ENCODE results near the gene THADA.

The THADA gene

DNA sequence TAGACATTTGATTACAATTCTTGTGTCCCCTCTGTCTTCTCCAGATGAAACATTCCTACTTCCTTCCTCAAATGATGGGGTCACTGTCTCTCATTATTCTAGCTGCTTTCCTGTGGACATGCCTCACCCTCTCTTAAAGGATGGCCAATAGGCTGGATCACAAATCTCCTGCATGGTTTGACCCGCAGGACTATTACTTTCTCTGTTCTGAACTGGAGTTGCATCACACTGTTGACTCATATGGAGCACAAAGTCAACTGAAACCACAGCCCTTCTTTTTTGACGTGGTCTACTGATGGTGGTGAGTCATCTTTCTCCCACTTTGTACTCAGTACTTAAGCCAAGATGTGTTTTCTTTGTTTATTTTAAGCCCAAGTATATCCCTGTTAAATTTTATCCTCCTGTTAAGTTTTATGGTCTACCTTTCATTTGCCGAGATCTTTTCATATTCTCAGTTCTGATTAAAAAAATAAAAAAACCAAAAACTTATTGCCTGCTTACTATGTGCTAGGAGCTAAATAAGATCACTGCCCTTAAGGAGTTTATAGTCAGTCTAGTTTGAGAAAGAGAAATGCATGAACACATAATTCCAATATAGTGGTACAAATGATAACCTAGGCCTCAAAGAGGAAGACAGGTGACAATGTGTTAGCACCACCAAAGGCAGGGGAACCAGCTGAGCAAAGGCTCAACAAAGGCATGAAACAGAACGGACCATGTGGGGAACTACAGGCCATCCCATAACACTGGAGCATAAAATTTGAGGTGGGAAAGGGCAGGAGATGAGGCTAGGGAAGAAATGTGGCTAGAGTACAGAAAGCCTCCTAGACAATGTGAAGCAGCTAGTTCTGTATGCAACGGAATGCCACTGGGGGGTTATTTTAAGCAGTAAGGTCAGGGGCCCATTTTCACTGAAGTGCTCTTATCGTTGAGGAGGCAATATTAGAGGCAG, 301.8 kb downstream of the THADA start:
- ChIA-PET POLR2A (no interaction called here), CTCF (no interaction called here)
- Histone ChIP-seq H3K9me3 (ENCODE audit: control insufficient read depth, insufficient read depth, low read depth, low read length) (no peaks in the 10 kb centered on the region), H3K4me3 (ENCODE audit: low read depth, low read length) (no peak overlapping the region), H3K36me3 (ENCODE audit: control insufficient read depth in 2 of 2, insufficient read depth in 1 of 2, low read length in 2 of 2) (peaks cover 0 to 4% of the 10 kb centered on the region in 2 experiments; a peak in 1 of 3 replicates), H3K4me1 (ENCODE audit: control insufficient read depth, insufficient read depth, low read length) (peaks cover 15% of the 10 kb centered on the region), H3K27ac (ENCODE audit: extremely low read depth, low read depth, low read length) (peak overlapping the region; percentile 50)
- TF ChIP-seq ZNF510 (tag by site-specific recombination; IDR thresholded peaks at IDR 0.05; ENCODE audit: insufficient replicate concordance): peak; percentile 37
- peak; percentile 69 for TF ChIP-seq ZBTB17 (tag by site-specific recombination; IDR thresholded peaks at IDR 0.05)
- peak; percentile 5 for TF ChIP-seq ZNF529 (tag by site-specific recombination; IDR thresholded peaks at IDR 0.05; ENCODE audit: insufficient replicate concordance)
- TF ChIP-seq ZFP69B (tag by site-specific recombination; IDR thresholded peaks at IDR 0.05): peak; percentile 70
- TF ChIP-seq ZNF843 (tag by site-specific recombination; IDR thresholded peaks at IDR 0.05): peak; percentile 89
- TF ChIP-seq, protein P1, sequence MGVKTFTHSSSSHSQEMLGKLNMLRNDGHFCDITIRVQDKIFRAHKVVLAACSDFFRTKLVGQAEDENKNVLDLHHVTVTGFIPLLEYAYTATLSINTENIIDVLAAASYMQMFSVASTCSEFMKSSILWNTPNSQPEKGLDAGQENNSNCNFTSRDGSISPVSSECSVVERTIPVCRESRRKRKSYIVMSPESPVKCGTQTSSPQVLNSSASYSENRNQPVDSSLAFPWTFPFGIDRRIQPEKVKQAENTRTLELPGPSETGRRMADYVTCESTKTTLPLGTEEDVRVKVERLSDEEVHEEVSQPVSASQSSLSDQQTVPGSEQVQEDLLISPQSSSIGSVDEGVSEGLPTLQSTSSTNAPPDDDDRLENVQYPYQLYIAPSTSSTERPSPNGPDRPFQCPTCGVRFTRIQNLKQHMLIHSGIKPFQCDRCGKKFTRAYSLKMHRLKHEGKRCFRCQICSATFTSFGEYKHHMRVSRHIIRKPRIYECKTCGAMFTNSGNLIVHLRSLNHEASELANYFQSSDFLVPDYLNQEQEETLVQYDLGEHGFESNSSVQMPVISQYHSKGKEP (tag by site-specific recombination; IDR thresholded peaks at IDR 0.05): 0 out of 2 replicates have a peak, but pooled peaks have one; percentile 19
- TF ChIP-seq ZNF433 (tag by site-specific recombination; IDR thresholded peaks at IDR 0.05; ENCODE audit: low read depth): no peak
- TF ChIP-seq ZNF16 (tag by site-specific recombination; IDR thresholded peaks at IDR 0.05; ENCODE audit: low read depth): no peak
- peak; percentile 73; the same call in 1 of the 2 replicates for TF ChIP-seq OSR2 (tag by site-specific recombination; IDR thresholded peaks at IDR 0.05)
- no peak for TF ChIP-seq ZNF530 (tag by site-specific recombination; IDR thresholded peaks at IDR 0.05; ENCODE audit: low read depth)
- TF ChIP-seq, protein P2, sequence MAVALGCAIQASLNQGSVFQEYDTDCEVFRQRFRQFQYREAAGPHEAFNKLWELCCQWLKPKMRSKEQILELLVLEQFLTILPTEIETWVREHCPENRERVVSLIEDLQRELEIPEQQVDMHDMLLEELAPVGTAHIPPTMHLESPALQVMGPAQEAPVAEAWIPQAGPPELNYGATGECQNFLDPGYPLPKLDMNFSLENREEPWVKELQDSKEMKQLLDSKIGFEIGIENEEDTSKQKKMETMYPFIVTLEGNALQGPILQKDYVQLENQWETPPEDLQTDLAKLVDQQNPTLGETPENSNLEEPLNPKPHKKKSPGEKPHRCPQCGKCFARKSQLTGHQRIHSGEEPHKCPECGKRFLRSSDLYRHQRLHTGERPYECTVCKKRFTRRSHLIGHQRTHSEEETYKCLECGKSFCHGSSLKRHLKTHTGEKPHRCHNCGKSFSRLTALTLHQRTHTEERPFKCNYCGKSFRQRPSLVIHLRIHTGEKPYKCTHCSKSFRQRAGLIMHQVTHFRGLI (tag by site-specific recombination; IDR thresholded peaks at IDR 0.05): 0 out of 2 replicates have a peak, but pooled peaks have one; percentile 38
- TF ChIP-seq HOXD13 (CRISPR knock-in tag; IDR thresholded peaks at IDR 0.05; ENCODE audit: borderline replicate concordance): no peak
- 0 out of 2 replicates have a peak, but pooled peaks have one; percentile 9 for TF ChIP-seq SCRT2 (tag by site-specific recombination; IDR thresholded peaks at IDR 0.05)
- TF ChIP-seq ZNF660 (tag by site-specific recombination; IDR thresholded peaks at IDR 0.05): peak; percentile 94
- TF ChIP-seq, protein P3, sequence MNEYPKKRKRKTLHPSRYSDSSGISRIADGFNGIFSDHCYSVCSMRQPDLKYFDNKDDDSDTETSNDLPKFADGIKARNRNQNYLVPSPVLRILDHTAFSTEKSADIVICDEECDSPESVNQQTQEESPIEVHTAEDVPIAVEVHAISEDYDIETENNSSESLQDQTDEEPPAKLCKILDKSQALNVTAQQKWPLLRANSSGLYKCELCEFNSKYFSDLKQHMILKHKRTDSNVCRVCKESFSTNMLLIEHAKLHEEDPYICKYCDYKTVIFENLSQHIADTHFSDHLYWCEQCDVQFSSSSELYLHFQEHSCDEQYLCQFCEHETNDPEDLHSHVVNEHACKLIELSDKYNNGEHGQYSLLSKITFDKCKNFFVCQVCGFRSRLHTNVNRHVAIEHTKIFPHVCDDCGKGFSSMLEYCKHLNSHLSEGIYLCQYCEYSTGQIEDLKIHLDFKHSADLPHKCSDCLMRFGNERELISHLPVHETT (tag by site-specific recombination; IDR thresholded peaks at IDR 0.05): peak; percentile 70
- peak; percentile 26; the same call in 1 of the 2 replicates for TF ChIP-seq GLIS1 (tag by site-specific recombination; IDR thresholded peaks at IDR 0.05)
- peak; percentile 82 for TF ChIP-seq ZEB2 (tag by site-specific recombination; IDR thresholded peaks at IDR 0.05)
- TF ChIP-seq BCL11A (tag by site-specific recombination; IDR thresholded peaks at IDR 0.05; ENCODE audit: low read depth): peak; percentile 69; the same call in 1 of the 2 replicates
- peak; percentile 41; the same call in 1 of the 2 replicates for TF ChIP-seq ZSCAN23 (tag by site-specific recombination; IDR thresholded peaks at IDR 0.05)
- TF ChIP-seq ZNF169 (tag by site-specific recombination; IDR thresholded peaks at IDR 0.05): no peak
- peak; percentile 88; the same call in 1 of the 2 replicates for TF ChIP-seq ZNF324 (tag by site-specific recombination; IDR thresholded peaks at IDR 0.05)
- TF ChIP-seq SP7 (tag by site-specific recombination; IDR thresholded peaks at IDR 0.05): peak; percentile 90
- TF ChIP-seq, protein P4, sequence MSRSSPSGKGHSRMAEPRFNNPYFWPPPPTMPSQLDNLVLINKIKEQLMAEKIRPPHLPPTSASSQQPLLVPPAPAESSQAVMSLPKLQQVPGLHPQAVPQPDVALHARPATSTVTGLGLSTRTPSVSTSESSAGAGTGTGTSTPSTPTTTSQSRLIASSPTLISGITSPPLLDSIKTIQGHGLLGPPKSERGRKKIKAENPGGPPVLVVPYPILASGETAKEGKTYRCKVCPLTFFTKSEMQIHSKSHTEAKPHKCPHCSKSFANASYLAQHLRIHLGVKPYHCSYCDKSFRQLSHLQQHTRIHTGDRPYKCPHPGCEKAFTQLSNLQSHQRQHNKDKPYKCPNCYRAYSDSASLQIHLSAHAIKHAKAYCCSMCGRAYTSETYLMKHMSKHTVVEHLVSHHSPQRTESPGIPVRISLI (tag by site-specific recombination; IDR thresholded peaks at IDR 0.05): peak; percentile 95
- peak; percentile 68 for TF ChIP-seq PRDM1 (tag by site-specific recombination; IDR thresholded peaks at IDR 0.05)
- TF ChIP-seq, protein P5, sequence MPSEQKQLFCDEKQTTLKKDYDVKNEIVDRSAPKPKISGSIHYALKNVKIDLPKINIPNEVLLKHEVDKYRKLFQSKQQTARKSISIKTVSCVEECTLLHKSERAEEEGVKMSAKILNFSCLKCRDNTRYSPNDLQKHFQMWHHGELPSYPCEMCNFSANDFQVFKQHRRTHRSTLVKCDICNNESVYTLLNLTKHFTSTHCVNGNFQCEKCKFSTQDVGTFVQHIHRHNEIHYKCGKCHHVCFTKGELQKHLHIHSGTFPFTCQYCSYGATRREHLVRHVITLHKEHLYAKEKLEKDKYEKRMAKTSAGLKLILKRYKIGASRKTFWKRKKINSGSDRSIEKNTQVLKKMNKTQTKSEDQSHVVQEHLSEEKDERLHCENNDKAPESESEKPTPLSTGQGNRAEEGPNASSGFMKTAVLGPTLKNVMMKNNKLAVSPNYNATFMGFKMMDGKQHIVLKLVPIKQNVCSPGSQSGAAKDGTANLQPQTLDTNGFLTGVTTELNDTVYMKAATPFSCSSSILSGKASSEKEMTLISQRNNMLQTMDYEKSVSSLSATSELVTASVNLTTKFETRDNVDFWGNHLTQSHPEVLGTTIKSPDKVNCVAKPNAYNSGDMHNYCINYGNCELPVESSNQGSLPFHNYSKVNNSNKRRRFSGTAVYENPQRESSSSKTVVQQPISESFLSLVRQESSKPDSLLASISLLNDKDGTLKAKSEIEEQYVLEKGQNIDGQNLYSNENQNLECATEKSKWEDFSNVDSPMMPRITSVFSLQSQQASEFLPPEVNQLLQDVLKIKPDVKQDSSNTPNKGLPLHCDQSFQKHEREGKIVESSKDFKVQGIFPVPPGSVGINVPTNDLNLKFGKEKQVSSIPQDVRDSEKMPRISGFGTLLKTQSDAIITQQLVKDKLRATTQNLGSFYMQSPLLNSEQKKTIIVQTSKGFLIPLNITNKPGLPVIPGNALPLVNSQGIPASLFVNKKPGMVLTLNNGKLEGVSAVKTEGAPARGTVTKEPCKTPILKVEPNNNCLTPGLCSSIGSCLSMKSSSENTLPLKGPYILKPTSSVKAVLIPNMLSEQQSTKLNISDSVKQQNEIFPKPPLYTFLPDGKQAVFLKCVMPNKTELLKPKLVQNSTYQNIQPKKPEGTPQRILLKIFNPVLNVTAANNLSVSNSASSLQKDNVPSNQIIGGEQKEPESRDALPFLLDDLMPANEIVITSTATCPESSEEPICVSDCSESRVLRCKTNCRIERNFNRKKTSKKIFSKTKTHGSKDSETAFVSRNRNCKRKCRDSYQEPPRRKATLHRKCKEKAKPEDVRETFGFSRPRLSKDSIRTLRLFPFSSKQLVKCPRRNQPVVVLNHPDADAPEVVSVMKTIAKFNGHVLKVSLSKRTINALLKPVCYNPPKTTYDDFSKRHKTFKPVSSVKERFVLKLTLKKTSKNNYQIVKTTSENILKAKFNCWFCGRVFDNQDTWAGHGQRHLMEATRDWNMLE (tag by site-specific recombination; conservative IDR thresholded peaks at IDR 0.05; ENCODE audit: low read depth): peak; percentile 60; the same call in 1 of the 2 replicates
- peak; percentile 58; the same call in 1 of the 2 replicates for TF ChIP-seq KLF8 (tag by site-specific recombination; IDR thresholded peaks at IDR 0.05)

Measured in HEK293 (cell line).